ENCODE data around the gene NFKBIE. TPM values are rescaled to one million over a fixed set of nuclear protein-coding genes. Genes with fewer than 3 reads are reported as not detected.
A peak's percentile ranks its signal among the peaks of the same experiment; 100 is the strongest.
"Not testable (repeated sequence)": the region's sequence is repeated elsewhere in the genome, so short reads cannot be mapped to it uniquely, and the experiment has no call there.

NFKBIE gene
- total RNA-seq, 1 experiment from 2014 or later, result 33.4 TPM

GRCh38 chr6:44245912-44246662 is 19.3 kb downstream of the NFKBIE start:
- DNase-seq (ENCODE audit: low spot score), result peak; percentile 71

GRCh38 chr6:44245391-44245911 is 19.9 kb downstream of the NFKBIE start:
- no peak for DNase-seq (ENCODE audit: low spot score)

GRCh38 chr6:44243345-44243744 is 22.0 kb downstream of the NFKBIE start:
- no peak for DNase-seq (ENCODE audit: low spot score)

GRCh38 chr6:44238687-44239350 is 26.5 kb downstream of the NFKBIE start:
- no peak for DNase-seq (ENCODE audit: low spot score)

GRCh38 chr6:44237813-44238433 is 27.4 kb downstream of the NFKBIE start:
- DNase-seq (ENCODE audit: low spot score), result peak; percentile 67

GRCh38 chr6:44237021-44237812 is 28.1 kb downstream of the NFKBIE start:
- DNase-seq (ENCODE audit: low spot score), result peak; percentile 100

GRCh38 chr6:44235891-44236516 is 29.3 kb downstream of the NFKBIE start:
- DNase-seq (ENCODE audit: low spot score), result no peak

- DNase-seq (ENCODE audit: low spot score), result no peak
Measured at GRCh38 chr6:44235269-44235668, 30.1 kb downstream of the NFKBIE start.

GRCh38 chr6:44234101-44235025 is 31.0 kb downstream of the NFKBIE start:
- peak; percentile 81 for DNase-seq (ENCODE audit: low spot score)

GRCh38 chr6:44233567-44234100 is 31.7 kb downstream of the NFKBIE start:
- DNase-seq (ENCODE audit: low spot score), result no peak

GRCh38 chr6:44232676-44233566 is 32.4 kb downstream of the NFKBIE start:
- no peak for DNase-seq (ENCODE audit: low spot score)

GRCh38 chr6:44231426-44231825 is 33.9 kb downstream of the NFKBIE start:
- not testable (repeated sequence) for DNase-seq (ENCODE audit: low spot score)

GRCh38 chr6:44230034-44230675 is 35.2 kb downstream of the NFKBIE start:
- no peak for DNase-seq (ENCODE audit: low spot score)

- DNase-seq (ENCODE audit: low spot score), result no peak
Measured at GRCh38 chr6:44229376-44230033, 35.8 kb downstream of the NFKBIE start.

- no peak for DNase-seq (ENCODE audit: low spot score)
Measured at GRCh38 chr6:44228836-44229235, 36.5 kb downstream of the NFKBIE start.

GRCh38 chr6:44228433-44228832 is 36.9 kb downstream of the NFKBIE start:
- no peak for DNase-seq (ENCODE audit: low spot score)

GRCh38 chr6:44228031-44228430 is 37.3 kb downstream of the NFKBIE start:
- no peak for DNase-seq (ENCODE audit: low spot score)
